H1 (cell line): ENCODE measurements around the gene DOCK10. TPM values are rescaled to one million over a fixed set of nuclear protein-coding genes. Genes with fewer than 3 reads are reported as not detected.

Experiments used
- CTCF ChIA-PET: fragments of 300-600 bp; sonication (Branson Sonifier 250); formaldehyde crosslinking; loops from one replicate; lab custom pipeline; 2021; ENCODE audit not compliant: partially characterized antibody; lab: Charles Lee
- POLR2A ChIA-PET: fragments of 300-600 bp; sonication (Branson Sonifier 250); formaldehyde crosslinking; loops from one replicate; lab custom pipeline; 2021; ENCODE audit warnings: inconsistent platforms; ENCODE audit not compliant: partially characterized antibody; lab: Charles Lee
- DNase-seq, 2 experiments: peaks; one replicate each; pipeline versions ENCODE4 v3.0.0 to v3.0.0-alpha.2; 2010 to 2022; ENCODE audit warnings: low spot score in 2 of 2, low read depth in 1 of 2, mixed read lengths in 1 of 2
- FAIRE-seq: peaks from 2 replicates; lab custom pipeline; 2011; peaks lifted over from hg19 to GRCh38; lab: Jason Lieb, UNC
- H2AFZ ChIP-seq: 2 replicates; pipeline ENCODE4 v1.8.1; 2012; ENCODE audit warnings: low read length, inconsistent platforms
- H2AK5ac ChIP-seq: 2 replicates; pipeline ENCODE4 v1.6.1; 2013; ENCODE audit warnings: low read depth, low read length
- H2BK120ac ChIP-seq: replicated peaks from 2 replicates; pipeline ENCODE3; 2013; ENCODE audit warnings: low read depth, low read length, inconsistent platforms
- H2BK12ac ChIP-seq: 2 replicates; pipeline ENCODE4 v1.6.1; 2013; ENCODE audit warnings: low read depth, low read length
- H2BK15ac ChIP-seq: 2 replicates; pipeline ENCODE4 v1.6.1; 2013; ENCODE audit warnings: low read length
- H2BK20ac ChIP-seq: 2 replicates; pipeline ENCODE4 v1.6.1; 2013; ENCODE audit warnings: low read length
- H2BK5ac ChIP-seq: 2 replicates; pipeline ENCODE4 v1.6.1; 2013; ENCODE audit warnings: low read depth, low read length
- H3K14ac ChIP-seq: 2 replicates; pipeline ENCODE4 v1.6.1; 2013; ENCODE audit warnings: inconsistent platforms; ENCODE audit not compliant: insufficient read length
- H3K18ac ChIP-seq: 2 replicates; pipeline ENCODE4 v1.6.1; 2013; ENCODE audit warnings: low read length; ENCODE audit errors: extremely low read depth
- H3K23ac ChIP-seq: 2 replicates; pipeline ENCODE4 v1.6.1; 2013; ENCODE audit warnings: inconsistent platforms; ENCODE audit not compliant: insufficient read length
- H3K23me2 ChIP-seq: 2 replicates; pipeline ENCODE4 v1.6.1; 2013; ENCODE audit warnings: low read depth, low read length
- H3K27ac ChIP-seq: 2 replicates; pipeline ENCODE4 v1.6.1; 2011; ENCODE audit warnings: low read depth, low read length, inconsistent platforms
- H3K27me3 ChIP-seq, 4 experiments: replicated peaks in 1 of 4; 1 replicate in 1 of 4; 2 replicates in 3 of 4; pipeline versions ENCODE4 v1.6.1 to v1.8.1; 2011 to 2013; ENCODE audit warnings: low read length in 3 of 4, mild to moderate bottlenecking in 3 of 4, inconsistent platforms in 2 of 4, mixed read lengths in 2 of 4, moderate library complexity in 1 of 4; ENCODE audit not compliant: control insufficient read depth in 3 of 4, insufficient read depth in 3 of 4; ENCODE audit errors: extremely low read depth in 1 of 4
- H3K36me3 ChIP-seq, 4 experiments: 2 replicates each; pipeline versions ENCODE4 v1.6.1 to v1.8.1; 2011 to 2013; ENCODE audit warnings: mild to moderate bottlenecking in 4 of 4, low read length in 3 of 4, moderate library complexity in 2 of 4, control low read depth in 1 of 4, inconsistent platforms in 1 of 4; ENCODE audit not compliant: insufficient read depth in 4 of 4, control insufficient read depth in 2 of 4
- H3K4ac ChIP-seq: replicated peaks from 2 replicates; pipeline ENCODE3; 2013; ENCODE audit warnings: low read length, low read depth, mixed read lengths, inconsistent platforms; ENCODE audit not compliant: insufficient read length
- H3K4me1 ChIP-seq, 4 experiments: replicated peaks in 1 of 4; 1 replicate in 1 of 4; 2 replicates in 3 of 4; pipeline versions ENCODE4 v1.6.1 to v1.8.1; 2011 to 2013; ENCODE audit warnings: low read length in 3 of 4, inconsistent platforms in 2 of 4, mixed read lengths in 1 of 4; ENCODE audit not compliant: insufficient read depth in 4 of 4, control insufficient read depth in 3 of 4
- H3K4me2 ChIP-seq, 2 experiments: 2 replicates each; pipeline versions ENCODE4 v1.6.1 to v1.8.1; 2011 to 2013; ENCODE audit warnings: low read depth in 2 of 2, low read length in 2 of 2, control low read depth in 1 of 2, inconsistent platforms in 1 of 2, mild to moderate bottlenecking in 1 of 2; ENCODE audit not compliant: insufficient read depth in 1 of 2
- H3K4me3 ChIP-seq, 4 experiments: fragments of 200-600, 300-600 bp in 1 of 4; sonication (generic), shearing (Covaris generic), sonication (Bioruptor Twin) in 1 of 4; 2 replicates each; pipeline versions ENCODE4 v1.5.1 to v1.8.1; 2011 to 2016; ENCODE audit warnings: low read length in 4 of 4, low read depth in 3 of 4, control low read depth in 2 of 4, inconsistent platforms in 2 of 4, mild to moderate bottlenecking in 2 of 4, mixed read lengths in 1 of 4, moderate library complexity in 1 of 4; ENCODE audit not compliant: insufficient read depth in 2 of 4; ENCODE audit errors: extremely low read depth in 1 of 4
- H3K56ac ChIP-seq: replicated peaks from 2 replicates; pipeline ENCODE3; 2013; ENCODE audit warnings: low read depth, mild to moderate bottlenecking, mixed read lengths, low read length, inconsistent platforms; ENCODE audit not compliant: insufficient read length
- H3K79me1 ChIP-seq: 2 replicates; pipeline ENCODE4 v1.6.1; 2013; ENCODE audit warnings: low read depth, low read length, control low read depth
- H3K79me2 ChIP-seq, 2 experiments: 2 replicates each; pipeline versions ENCODE4 v1.6.1 to v1.8.1; 2012 to 2013; ENCODE audit warnings: low read length in 2 of 2, mild to moderate bottlenecking in 2 of 2, inconsistent platforms in 1 of 2; ENCODE audit not compliant: insufficient read depth in 2 of 2, control insufficient read depth in 1 of 2
- H3K9ac ChIP-seq, 4 experiments: replicated peaks in 1 of 4; 1 replicate in 1 of 4; 2 replicates in 3 of 4; pipeline versions ENCODE4 v1.6.1 to v1.8.1; 2011 to 2013; ENCODE audit warnings: low read depth in 3 of 4, low read length in 3 of 4, control low read depth in 2 of 4, mild to moderate bottlenecking in 2 of 4, moderate library complexity in 2 of 4, inconsistent platforms in 1 of 4; ENCODE audit errors: extremely low read depth in 1 of 4
- H3K9me3 ChIP-seq, 2 experiments: 2 replicates each; pipeline versions ENCODE4 v1.6.1 to v1.8.1; 2012 to 2013; ENCODE audit warnings: mild to moderate bottlenecking in 2 of 2, moderate library complexity in 2 of 2, control low read depth in 1 of 2, inconsistent platforms in 1 of 2, low read depth in 1 of 2, low read length in 1 of 2, mixed read lengths in 1 of 2; ENCODE audit not compliant: insufficient read depth in 2 of 2
- H4K20me1 ChIP-seq, 2 experiments: replicated peaks in 1 of 2; 2 replicates each; pipeline versions ENCODE3 to v1.8.1; 2011 to 2013; ENCODE audit warnings: inconsistent platforms in 2 of 2, low read length in 2 of 2, mild to moderate bottlenecking in 1 of 2; ENCODE audit not compliant: insufficient read depth in 2 of 2, control insufficient read depth in 1 of 2
- H4K5ac ChIP-seq: 2 replicates; pipeline ENCODE4 v1.6.1; 2013; ENCODE audit warnings: low read length, low read depth, mixed read lengths, inconsistent platforms; ENCODE audit not compliant: insufficient read length
- H4K8ac ChIP-seq: 2 replicates; pipeline ENCODE4 v1.8.0; 2013; ENCODE audit warnings: mild to moderate bottlenecking, moderate library complexity, low read length, inconsistent platforms; ENCODE audit not compliant: insufficient read depth; ENCODE audit errors: extremely low read depth
- H4K91ac ChIP-seq: replicated peaks from 2 replicates; pipeline ENCODE3; 2013; ENCODE audit warnings: low read length, mixed read lengths, inconsistent platforms; ENCODE audit not compliant: insufficient read length
- NANOG ChIP-seq: IDR thresholded peaks from 2 replicates; pipeline ENCODE4 v1.6.1; 2011; ENCODE audit warnings: low read length, low read depth, mild to moderate bottlenecking, inconsistent platforms; ENCODE audit not compliant: insufficient read depth, poor library complexity, severe bottlenecking
- POU5F1 ChIP-seq: IDR thresholded peaks from 2 replicates; pipeline ENCODE4 v1.6.1; 2011; ENCODE audit warnings: low read depth, mild to moderate bottlenecking, low read length, moderate library complexity
- SAP30 ChIP-seq: fragments of 300-600 bp; sonication (generic); IDR thresholded peaks from 2 replicates; pipeline ENCODE4 v1.7.1; 2012; ENCODE audit warnings: low read length, moderate library complexity, mild to moderate bottlenecking, inconsistent platforms; ENCODE audit not compliant: insufficient read depth, insufficient replicate concordance
- SIRT6 ChIP-seq: IDR thresholded peaks from one replicate; pipeline ENCODE4 v1.7.1; 2012; ENCODE audit warnings: low read length, inconsistent platforms
- TBP ChIP-seq: IDR thresholded peaks from 2 replicates; pipeline ENCODE4 v1.6.1; 2011; ENCODE audit warnings: low read depth, low read length, improper control_type of control experiment
- WGBS, 2 experiments: shearing (Covaris generic) in 1 of 2; methylation state at CpG; one replicate each; pipeline versions ENCODE4 v1.1.6 to v1.1.7; 2013 to 2015; ENCODE audit warnings: low lambda C conversion rate in 2 of 2, mixed read lengths in 2 of 2, inconsistent platforms in 1 of 2, low coverage in 1 of 2, missing lambda C conversion rate in 1 of 2; ENCODE audit not compliant: insufficient replicate concordance in 2 of 2, insufficient coverage in 1 of 2, insufficient read length in 1 of 2; ENCODE audit errors: extremely low coverage in 1 of 2, missing lambda C conversion rate in 1 of 2; 5-methylcytosine and 5-hydroxymethylcytosine counted together
- polyA plus RNA-seq, 7 experiments: library from polyadenylated mRNA; depleted of rRNA in 3 of 7; stranded (reverse) in 5 of 7; unstranded in 2 of 7; fragments of >200 nt in 5 of 7; fragments of 200-250 nt in 2 of 7; gene quantifications; 1 replicate in 5 of 7; 2 replicates in 1 of 7; 4 replicates in 1 of 7; pipeline versions ENCODE4 v1.2.1 to v1.2.3, GENCODE V29; 2011 to 2013; ENCODE audit warnings: missing spikeins in 2 of 7, mixed read lengths in 2 of 7
- total RNA-seq: library from RNA; stranded (reverse); fragmentation: NEBNext Ultra II Directional; extraction: Animal tissue kit (Norgen Biotek cat#: 25700); gene quantifications from 2 replicates; pipeline ENCODE4 v1.2.1, GENCODE V29; 2021
- TF ChIP-seq, protein P1 (sequence below): IDR thresholded peaks from 2 replicates; pipeline ENCODE4 v1.6.1; 2011; ENCODE audit warnings: low read length, improper control_type of control experiment

Gene DOCK10
- total and polyA plus RNA-seq, 2 of the 8 experiments (the other 6 are each of a cell fraction or from before 2014, with no cell fraction given), result 0.33 to 1.6 TPM

DNA sequence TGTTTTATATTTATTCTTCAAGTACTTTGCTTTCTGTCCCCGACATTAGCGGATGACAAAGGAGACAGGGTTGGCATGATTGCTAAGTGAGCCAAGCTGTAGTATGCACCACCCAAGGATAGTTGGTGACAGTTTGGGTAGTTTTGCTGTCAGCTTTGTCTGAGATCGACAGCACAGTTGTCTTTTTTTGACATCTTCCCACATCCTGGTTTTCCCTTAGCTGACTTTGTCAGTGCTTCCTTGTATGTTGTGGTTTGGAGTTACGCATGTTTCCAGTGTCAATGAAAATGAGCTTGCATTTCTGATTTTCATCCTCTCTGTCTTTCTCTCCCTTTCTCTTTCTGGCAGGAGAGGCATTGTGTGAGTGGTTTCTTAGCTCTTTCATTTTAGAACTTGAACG lies 44.6 kb upstream of the DOCK10 start:
- H3K27ac ChIP-seq, result no peak overlapping the region
- H2BK120ac ChIP-seq, result no peak overlapping the region
- no peak overlapping the region for H3K9ac ChIP-seq
- 83% methylated on average over 5 of the region's 5 CpGs; no CpG with 5 or more reads in 1 of the 2 experiments for WGBS, 2 experiments
- no peak overlapping the region for H2AFZ ChIP-seq
- peaks cover 0 to 1% of the 10 kb centered on the region in 2 experiments for H4K20me1 ChIP-seq
- H3K9me3 ChIP-seq, result no peaks in the 10 kb centered on the region
- H3K23ac ChIP-seq, result no peak overlapping the region
- no peak overlapping the region for H3K14ac ChIP-seq
- ChIA-PET CTCF (interaction anchor here (0.7 kb wide), 1 partner anchor 160 kb away, joined by 3 read pairs; no protein-coding TSS in a partner anchor), POLR2A (no interaction called here)
- H3K27me3 ChIP-seq, result no peaks in the 10 kb centered on the region; a peak in 1 of 7 replicates
- H4K5ac ChIP-seq, result no peak overlapping the region
- H4K8ac ChIP-seq, result no peak overlapping the region
- H3K18ac ChIP-seq, result no peak overlapping the region
- no peaks in the 10 kb centered on the region for H3K79me1 ChIP-seq
- no peak overlapping the region for H3K4me2 ChIP-seq
- no peaks in the 10 kb centered on the region for H3K4me1 ChIP-seq
- H3K79me2 ChIP-seq, result no peaks in the 10 kb centered on the region
- H2BK15ac ChIP-seq, result no peak overlapping the region
- DNase-seq (no peak), FAIRE-seq (no peak)
- no peak overlapping the region for H4K91ac ChIP-seq
- no peak for TF ChIP-seq POU5F1
- no peak for TF ChIP-seq NANOG
- no peak for TF ChIP-seq TBP
- TF ChIP-seq SAP30, result no peak
- TF ChIP-seq, protein P1, sequence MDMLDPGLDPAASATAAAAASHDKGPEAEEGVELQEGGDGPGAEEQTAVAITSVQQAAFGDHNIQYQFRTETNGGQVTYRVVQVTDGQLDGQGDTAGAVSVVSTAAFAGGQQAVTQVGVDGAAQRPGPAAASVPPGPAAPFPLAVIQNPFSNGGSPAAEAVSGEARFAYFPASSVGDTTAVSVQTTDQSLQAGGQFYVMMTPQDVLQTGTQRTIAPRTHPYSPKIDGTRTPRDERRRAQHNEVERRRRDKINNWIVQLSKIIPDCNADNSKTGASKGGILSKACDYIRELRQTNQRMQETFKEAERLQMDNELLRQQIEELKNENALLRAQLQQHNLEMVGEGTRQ, result no peak
- no peak for TF ChIP-seq SIRT6
- H3K4me3 ChIP-seq, result no peak overlapping the region
- no peak overlapping the region for H2BK5ac ChIP-seq
- no peaks in the 10 kb centered on the region for H3K23me2 ChIP-seq
- H2BK12ac ChIP-seq, result no peak overlapping the region
- H3K4ac ChIP-seq, result no peak overlapping the region
- H2BK20ac ChIP-seq, result no peak overlapping the region
- no peak overlapping the region for H3K56ac ChIP-seq
- H2AK5ac ChIP-seq, result no peak overlapping the region
- H3K36me3 ChIP-seq, result no peaks in the 10 kb centered on the region
